ENCODE results near the gene PDK3. TPM values are rescaled to one million over a fixed set of nuclear protein-coding genes. Genes with fewer than 3 reads are reported as not detected.

The PDK3 gene
- total RNA-seq, 1 experiment from 2014 or later, result 47.3 TPM

DNA sequence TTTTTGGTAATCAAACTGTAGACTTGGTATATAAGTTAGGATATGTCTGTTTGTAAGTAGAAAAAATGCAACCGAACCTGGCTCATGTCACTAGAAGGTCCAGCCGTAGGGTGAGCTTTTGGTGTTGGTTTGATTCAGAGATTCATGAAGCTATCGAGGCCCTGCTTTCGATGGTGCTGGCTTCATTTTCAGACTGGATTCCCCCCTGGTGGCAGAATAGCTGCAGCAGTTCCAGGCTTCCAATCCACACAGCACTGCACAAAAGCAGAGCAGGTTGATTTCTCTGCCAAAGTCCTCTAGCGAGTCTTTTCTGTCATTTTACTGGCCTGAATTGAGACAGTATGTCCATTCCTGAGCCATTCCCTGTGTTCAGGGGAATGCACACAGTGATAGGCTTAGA, 33.1 kb downstream of the PDK3 start:
- H4K91ac ChIP-seq (ENCODE audit: insufficient read length, low read depth, low read length), result no peak overlapping the region
- H2AK5ac ChIP-seq (ENCODE audit: insufficient read length, low read length), result no peak overlapping the region
- H3T11ph ChIP-seq (ENCODE audit: low read length), result no peak overlapping the region
- no peak overlapping the region for H3K18ac ChIP-seq (ENCODE audit: insufficient read length, low read depth, low read length)
- no peak overlapping the region for H4K5ac ChIP-seq (ENCODE audit: insufficient read length, low read depth, low read length)
- Mint-ChIP-seq H3K36me3 (ENCODE audit: insufficient read depth in 1 of 3, low read depth in 3 of 3) (peaks cover 12 to 42% (median 34%) of the 10 kb centered on the region in 3 experiments; a peak in 6 of 7 replicates), H3K27ac (peak overlapping the region in 2 of 3 experiments; percentile 28 to 71; a peak in 2 of 7 replicates), H3K4me3 (no peak overlapping the region), H3K9me3 (no peaks in the 10 kb centered on the region; a peak in 1 of 5 replicates), H3K27me3 (ENCODE audit: low read depth) (no peaks in the 10 kb centered on the region), H3K4me1 (peaks cover 38 to 41% of the 10 kb centered on the region in 2 experiments)
- no peak for DNase-seq
- no peaks in the 10 kb centered on the region for H3K9me3 ChIP-seq (ENCODE audit: control insufficient read depth, low read depth, low read length)
- H4K8ac ChIP-seq (replicated peaks; ENCODE audit: insufficient read length, low read depth, low read length), result no peak overlapping the region
- no peak overlapping the region for H2BK20ac ChIP-seq (ENCODE audit: low read depth, low read length, poor library complexity, severe bottlenecking)
- no peak overlapping the region for H2BK12ac ChIP-seq (ENCODE audit: insufficient read length, low read depth, low read length)
- no CpG with 5 or more reads among the region's 5 CpGs for WGBS (ENCODE audit: extremely low coverage, insufficient read length, low lambda C conversion rate)
- TF ChIP-seq, protein P1, sequence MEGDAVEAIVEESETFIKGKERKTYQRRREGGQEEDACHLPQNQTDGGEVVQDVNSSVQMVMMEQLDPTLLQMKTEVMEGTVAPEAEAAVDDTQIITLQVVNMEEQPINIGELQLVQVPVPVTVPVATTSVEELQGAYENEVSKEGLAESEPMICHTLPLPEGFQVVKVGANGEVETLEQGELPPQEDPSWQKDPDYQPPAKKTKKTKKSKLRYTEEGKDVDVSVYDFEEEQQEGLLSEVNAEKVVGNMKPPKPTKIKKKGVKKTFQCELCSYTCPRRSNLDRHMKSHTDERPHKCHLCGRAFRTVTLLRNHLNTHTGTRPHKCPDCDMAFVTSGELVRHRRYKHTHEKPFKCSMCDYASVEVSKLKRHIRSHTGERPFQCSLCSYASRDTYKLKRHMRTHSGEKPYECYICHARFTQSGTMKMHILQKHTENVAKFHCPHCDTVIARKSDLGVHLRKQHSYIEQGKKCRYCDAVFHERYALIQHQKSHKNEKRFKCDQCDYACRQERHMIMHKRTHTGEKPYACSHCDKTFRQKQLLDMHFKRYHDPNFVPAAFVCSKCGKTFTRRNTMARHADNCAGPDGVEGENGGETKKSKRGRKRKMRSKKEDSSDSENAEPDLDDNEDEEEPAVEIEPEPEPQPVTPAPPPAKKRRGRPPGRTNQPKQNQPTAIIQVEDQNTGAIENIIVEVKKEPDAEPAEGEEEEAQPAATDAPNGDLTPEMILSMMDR (conservative IDR thresholded peaks at IDR 0.05), result peak; percentile 52
- H3K4me2 ChIP-seq (ENCODE audit: insufficient read depth, insufficient read length, low read length), result no peak overlapping the region
- H3K4ac ChIP-seq (ENCODE audit: low read depth, low read length), result no peak overlapping the region
- H3K23me2 ChIP-seq (ENCODE audit: insufficient read length, low read depth, low read length, poor library complexity, severe bottlenecking), result no peaks in the 10 kb centered on the region
- H3K79me1 ChIP-seq (ENCODE audit: insufficient read depth, low read depth, low read length, poor library complexity, severe bottlenecking), result no peaks in the 10 kb centered on the region
- no peaks in the 10 kb centered on the region for H3K27me3 ChIP-seq (ENCODE audit: insufficient read depth, low read length)
- no peaks in the 10 kb centered on the region for H4K20me1 ChIP-seq (ENCODE audit: control insufficient read depth, insufficient read depth, insufficient read length)
- no peak overlapping the region for H2BK15ac ChIP-seq (ENCODE audit: low read depth, low read length)
- H3K56ac ChIP-seq (ENCODE audit: insufficient read length, low read depth, low read length), result no peak overlapping the region
- H3K14ac ChIP-seq (ENCODE audit: insufficient read depth, low read length), result no peak overlapping the region
- no peak overlapping the region for H2AFZ ChIP-seq (ENCODE audit: low read length)
- H2BK120ac ChIP-seq (ENCODE audit: low read depth, low read length, poor library complexity, severe bottlenecking), result no peak overlapping the region
- H3K9ac ChIP-seq (ENCODE audit: extremely low read depth, insufficient read length, low read length), result no peak overlapping the region
- H2BK5ac ChIP-seq (ENCODE audit: insufficient read length, low read length), result no peak overlapping the region
- no peak overlapping the region for H3K23ac ChIP-seq (ENCODE audit: insufficient read length, low read depth, low read length)
- no peaks in the 10 kb centered on the region for H3K79me2 ChIP-seq (ENCODE audit: insufficient read depth, low read length)
- no peak overlapping the region for H3K27ac ChIP-seq (ENCODE audit: insufficient read length, low read depth, low read length)
- H3K4me1 ChIP-seq (ENCODE audit: insufficient read depth, low read length), result peaks cover 12% of the 10 kb centered on the region

All from H9 (cell line).